GM18867 (cell line): ENCODE measurements around the gene SCCPDH.
A peak's percentile ranks its signal among the peaks of the same experiment; 100 is the strongest.
"Not testable (repeated sequence)": the region's sequence is repeated elsewhere in the genome, so short reads cannot be mapped to it uniquely, and the experiment has no call there.

Experiments used
- ATAC-seq: cut with Tn5 transposase; IDR thresholded peaks from one replicate; pipeline ENCODE4 v1.9.1; 2021; ENCODE audit warnings: mild to moderate bottlenecking, moderate library complexity; ENCODE audit not compliant: unreplicated experiment

Gene SCCPDH

GRCh38 chr1:246705368-246705767, 18.8 kb upstream of the SCCPDH start:
- no peak for ATAC-seq

GRCh38 chr1:246708166-246708565, 16.0 kb upstream of the SCCPDH start:
- ATAC-seq: no peak

GRCh38 chr1:246709196-246709595, 15.0 kb upstream of the SCCPDH start:
- ATAC-seq: no peak

GRCh38 chr1:246709835-246710234, 14.4 kb upstream of the SCCPDH start:
- no peak for ATAC-seq

- ATAC-seq: no peak
Measured at GRCh38 chr1:246711548-246712003, 12.6 kb upstream of the SCCPDH start.

GRCh38 chr1:246712428-246712827, 11.8 kb upstream of the SCCPDH start:
- ATAC-seq: not testable (repeated sequence)

GRCh38 chr1:246719361-246719760, 4.8 kb upstream of the SCCPDH start:
- ATAC-seq: not testable (repeated sequence)

- ATAC-seq: not testable (repeated sequence)
Measured at GRCh38 chr1:246720814-246721213, 3.4 kb upstream of the SCCPDH start.

- ATAC-seq: no peak
Measured at GRCh38 chr1:246722720-246723119, 1.5 kb upstream of the SCCPDH start.

- peak; percentile 3 for ATAC-seq
Measured at GRCh38 chr1:246724731-246725095, 504 bp downstream of the SCCPDH start.

GRCh38 chr1:246725191-246725590, 982 bp downstream of the SCCPDH start:
- ATAC-seq: no peak

- no peak for ATAC-seq
Measured at GRCh38 chr1:246726255-246726679, 2.1 kb downstream of the SCCPDH start.

GRCh38 chr1:246726881-246727280, 2.7 kb downstream of the SCCPDH start:
- no peak for ATAC-seq

GRCh38 chr1:246727594-246727993, 3.4 kb downstream of the SCCPDH start:
- ATAC-seq: no peak

GRCh38 chr1:246728311-246728710, 4.1 kb downstream of the SCCPDH start:
- no peak for ATAC-seq

GRCh38 chr1:246729040-246729439, 4.8 kb downstream of the SCCPDH start:
- not testable (repeated sequence) for ATAC-seq

GRCh38 chr1:246730839-246731238, 6.6 kb downstream of the SCCPDH start:
- ATAC-seq: no peak

- not testable (repeated sequence) for ATAC-seq
Measured at GRCh38 chr1:246731873-246732272, 7.7 kb downstream of the SCCPDH start.

- ATAC-seq: no peak
Measured at GRCh38 chr1:246733704-246734103, 9.5 kb downstream of the SCCPDH start.

GRCh38 chr1:246734866-246735265, 10.7 kb downstream of the SCCPDH start:
- ATAC-seq: no peak

GRCh38 chr1:246735735-246736134, 11.5 kb downstream of the SCCPDH start:
- ATAC-seq: no peak

- no peak for ATAC-seq
Measured at GRCh38 chr1:246742396-246742795, 18.2 kb downstream of the SCCPDH start.

- ATAC-seq: not testable (repeated sequence)
Measured at GRCh38 chr1:246746155-246746554, 21.9 kb downstream of the SCCPDH start.

- ATAC-seq: no peak
Measured at GRCh38 chr1:246748006-246748405, 23.8 kb downstream of the SCCPDH start.
